ENCODE results near the gene HNRNPA3.
"Not testable (repeated sequence)": the region's sequence is repeated elsewhere in the genome, so short reads cannot be mapped to it uniquely, and the experiment has no call there.

The HNRNPA3 gene

DNA sequence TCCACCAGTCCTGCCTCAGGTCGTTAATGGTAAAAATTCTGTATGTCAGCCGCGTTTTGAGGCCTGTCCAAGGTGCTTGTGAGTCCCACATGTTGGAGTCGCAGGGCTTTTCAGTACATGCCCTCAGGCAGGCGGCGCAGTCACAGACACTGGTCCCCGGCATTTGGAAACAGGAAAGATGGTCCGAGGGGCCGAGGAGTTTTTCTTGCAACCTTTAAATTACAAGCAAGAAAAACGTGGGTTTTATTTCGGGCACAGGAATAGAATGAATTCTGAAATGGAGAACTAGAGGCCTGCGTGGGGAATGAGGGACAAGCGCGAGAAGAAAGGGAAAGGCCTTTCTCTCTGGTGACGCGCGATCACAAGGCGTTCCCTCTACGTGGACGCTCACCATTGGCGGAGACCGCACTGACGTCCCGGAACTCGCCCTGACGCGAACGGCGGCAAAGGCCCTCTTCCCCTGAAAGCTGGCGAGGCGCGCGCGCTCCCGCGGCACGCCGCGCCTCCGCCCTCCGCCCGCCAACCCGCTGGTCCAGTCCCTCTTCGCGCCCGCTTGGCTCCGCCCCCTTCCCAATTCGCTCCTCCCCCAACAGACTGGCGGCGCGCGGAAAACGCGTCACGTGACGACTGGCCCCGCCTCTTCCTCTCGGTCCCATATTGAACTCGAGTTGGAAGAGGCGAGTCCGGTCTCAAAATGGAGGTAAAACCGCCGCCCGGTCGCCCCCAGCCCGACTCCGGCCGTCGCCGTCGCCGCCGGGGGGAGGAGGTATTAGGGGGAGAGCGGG lies at the start of gene HNRNPA3:
Gene HNRNPA3, plus strand, starts transcription at position 689 of the 785 bp plus-strand sequence. Its CDS starts 6 bp downstream, at position 695.
- peak; percentile 87 to 88 for ATAC-seq

DNA sequence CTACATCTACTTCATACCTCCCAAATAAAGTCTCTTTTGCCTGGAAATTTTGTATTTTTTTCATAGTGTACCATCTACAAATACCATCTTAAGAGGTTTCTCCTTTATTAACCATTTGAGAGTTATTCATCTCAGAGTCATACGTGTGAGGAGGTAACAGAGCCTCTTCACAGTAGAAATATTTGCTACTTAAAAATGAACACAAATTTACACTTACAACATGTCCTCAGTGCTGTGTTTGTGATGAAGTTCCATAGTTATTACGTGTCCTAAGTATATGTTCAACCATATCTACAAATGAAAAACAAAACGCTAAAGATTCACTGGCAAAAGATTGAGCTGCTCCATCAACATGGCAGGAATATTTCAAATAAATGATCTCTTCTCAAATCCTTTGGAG lies 48.5 kb upstream of the HNRNPA3 start:
- no peak for ATAC-seq

DNA sequence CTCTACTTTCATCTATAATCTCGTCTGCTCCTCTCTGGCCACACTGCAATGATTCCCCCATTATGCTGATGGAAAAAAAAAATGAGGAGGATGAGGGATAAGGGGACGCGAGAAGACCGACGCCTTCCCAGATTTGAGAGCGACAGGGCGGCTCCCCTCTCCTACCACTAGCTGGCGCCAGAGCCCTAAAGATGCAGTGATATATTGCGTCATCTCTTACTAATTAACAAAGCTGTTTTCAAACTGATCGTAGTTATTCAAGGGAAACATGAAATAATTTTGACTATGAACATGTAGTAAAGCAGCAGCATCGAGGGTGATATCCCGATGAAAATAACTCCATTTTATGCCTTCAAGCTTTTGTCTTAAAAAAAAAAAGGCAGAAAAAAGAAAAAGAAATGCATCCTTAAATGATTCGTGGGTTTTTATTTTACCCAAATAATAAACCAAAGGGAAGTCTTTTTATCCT lies 48.0 kb upstream of the HNRNPA3 start:
- ATAC-seq = peak; percentile 48 to 61

DNA sequence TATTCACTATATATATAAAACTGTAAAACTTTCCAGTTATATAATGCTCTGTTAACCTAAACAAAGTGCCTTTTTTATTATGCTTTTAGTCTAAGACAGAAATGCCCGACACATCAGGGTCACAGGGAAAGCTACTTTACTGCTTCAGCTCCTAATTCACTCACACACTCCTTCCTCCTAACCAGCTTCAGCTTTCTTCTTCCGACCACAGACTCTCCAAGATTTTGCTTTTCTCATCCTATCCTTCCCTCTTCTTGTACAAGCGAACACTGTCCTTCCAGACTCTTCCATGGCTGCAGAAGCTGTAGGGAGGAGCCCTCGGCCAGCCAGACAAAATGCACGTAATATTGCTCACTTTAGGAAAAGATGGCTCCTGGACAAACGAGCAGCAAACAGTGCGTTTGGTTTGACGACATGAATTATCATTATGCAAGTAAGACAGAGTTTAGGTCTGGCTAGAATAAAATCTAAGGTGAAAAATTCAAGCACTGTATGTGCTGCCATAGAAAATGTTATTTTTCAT lies 47.5 kb upstream of the HNRNPA3 start:
- ATAC-seq = no peak

DNA sequence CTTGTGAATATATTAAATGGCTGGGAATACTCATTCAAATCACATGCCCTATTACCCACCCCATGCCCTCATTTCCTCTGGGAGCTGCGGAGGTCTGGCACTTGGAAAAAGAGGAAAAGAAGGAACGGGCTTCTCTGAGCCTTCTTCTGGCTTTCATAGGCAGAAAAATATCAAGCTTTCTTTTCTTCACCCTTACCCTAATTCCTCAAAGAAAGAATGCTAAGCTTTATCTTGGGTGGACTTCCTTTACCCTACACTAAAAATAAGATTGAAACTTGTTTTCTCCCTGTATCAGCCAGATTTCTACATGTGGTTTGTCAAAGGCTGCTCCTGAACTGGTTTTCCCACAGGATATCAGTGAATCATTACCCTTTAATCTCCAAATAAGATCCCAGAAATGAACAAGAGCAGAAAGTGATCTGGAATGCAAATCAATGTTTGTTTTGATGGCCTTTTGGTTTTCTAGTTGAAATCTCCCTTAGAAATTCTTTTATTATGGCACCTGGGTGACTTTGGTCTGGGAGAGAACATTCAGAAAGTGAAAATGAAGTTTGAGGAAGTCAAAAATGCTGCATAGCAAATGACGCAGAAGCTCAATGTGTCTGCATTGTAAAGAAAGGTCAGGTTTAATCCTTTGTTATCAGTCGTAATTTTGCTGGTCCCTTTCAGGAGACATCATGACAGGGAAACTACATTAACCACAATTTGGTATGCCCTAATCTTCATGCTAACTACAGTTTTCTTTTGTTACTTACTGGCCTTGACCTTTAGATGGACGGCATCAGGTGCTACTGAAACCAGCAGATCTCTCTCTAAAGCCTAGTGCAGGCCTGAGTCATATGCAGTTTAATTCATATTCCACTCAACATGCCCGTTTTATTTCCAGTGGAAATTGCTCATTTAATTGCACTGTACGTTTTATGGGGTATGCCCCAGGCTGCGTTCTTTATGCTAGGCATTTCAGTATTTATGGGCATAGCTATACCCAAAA lies 46.6 kb upstream of the HNRNPA3 start:
- peak; percentile 73 to 79 for ATAC-seq

DNA sequence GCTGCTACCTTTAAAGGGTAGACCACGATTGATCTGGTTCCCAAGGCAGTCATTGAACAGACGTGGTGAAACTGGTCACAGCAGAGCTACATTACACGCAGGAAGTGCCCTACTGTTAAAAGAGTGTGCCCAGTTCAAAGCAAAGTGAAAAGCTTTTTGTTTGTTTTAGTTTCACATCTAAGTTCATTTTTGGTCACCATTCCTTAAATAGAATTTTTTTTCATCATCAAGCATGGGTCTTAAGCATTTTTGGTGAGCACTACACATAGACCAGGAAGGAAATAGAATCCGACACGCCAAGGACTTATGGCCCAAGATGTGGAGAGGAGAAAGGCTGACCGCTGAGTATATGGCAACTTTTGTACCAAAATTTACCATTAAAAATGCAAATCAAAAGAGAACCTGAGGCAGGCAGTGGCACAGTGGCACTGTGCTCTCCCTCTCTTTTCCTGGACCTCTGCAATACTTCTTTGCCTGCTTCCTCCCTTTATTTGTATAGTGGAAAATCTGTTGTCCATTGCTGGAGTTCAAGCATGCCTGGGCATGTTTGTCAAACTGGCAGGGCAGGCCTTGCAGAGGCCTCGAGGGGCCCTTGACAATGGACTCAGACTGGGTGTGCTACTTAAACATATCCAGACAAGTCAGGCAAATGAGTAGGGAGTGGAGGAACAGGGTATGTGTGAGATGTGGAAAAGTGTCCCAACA lies 42.6 kb upstream of the HNRNPA3 start:
- no peak for ATAC-seq

DNA sequence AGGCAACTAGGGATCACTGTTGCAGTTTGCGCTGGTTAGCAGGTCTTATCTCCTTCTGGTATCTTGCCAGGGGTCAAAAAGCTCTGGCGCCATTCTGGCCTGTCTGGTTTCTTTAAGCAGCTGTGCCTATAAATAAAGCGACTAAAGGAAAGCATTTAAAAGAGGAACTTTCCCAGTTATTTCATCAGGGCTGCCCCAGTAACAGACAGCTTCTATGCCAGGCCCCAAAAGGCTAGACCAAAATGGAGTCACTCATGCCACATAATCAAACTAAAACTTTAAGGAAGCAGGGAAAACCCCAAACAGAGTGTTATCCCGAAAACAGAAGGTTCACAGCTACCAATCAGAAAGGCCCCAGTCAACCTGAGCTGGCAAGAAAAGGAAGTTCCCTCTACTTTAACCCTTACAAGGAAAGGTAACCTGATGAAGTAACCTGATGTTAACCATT lies 41.2 kb upstream of the HNRNPA3 start:
- peak in 1 of 2 donors; percentile 25 for ATAC-seq

DNA sequence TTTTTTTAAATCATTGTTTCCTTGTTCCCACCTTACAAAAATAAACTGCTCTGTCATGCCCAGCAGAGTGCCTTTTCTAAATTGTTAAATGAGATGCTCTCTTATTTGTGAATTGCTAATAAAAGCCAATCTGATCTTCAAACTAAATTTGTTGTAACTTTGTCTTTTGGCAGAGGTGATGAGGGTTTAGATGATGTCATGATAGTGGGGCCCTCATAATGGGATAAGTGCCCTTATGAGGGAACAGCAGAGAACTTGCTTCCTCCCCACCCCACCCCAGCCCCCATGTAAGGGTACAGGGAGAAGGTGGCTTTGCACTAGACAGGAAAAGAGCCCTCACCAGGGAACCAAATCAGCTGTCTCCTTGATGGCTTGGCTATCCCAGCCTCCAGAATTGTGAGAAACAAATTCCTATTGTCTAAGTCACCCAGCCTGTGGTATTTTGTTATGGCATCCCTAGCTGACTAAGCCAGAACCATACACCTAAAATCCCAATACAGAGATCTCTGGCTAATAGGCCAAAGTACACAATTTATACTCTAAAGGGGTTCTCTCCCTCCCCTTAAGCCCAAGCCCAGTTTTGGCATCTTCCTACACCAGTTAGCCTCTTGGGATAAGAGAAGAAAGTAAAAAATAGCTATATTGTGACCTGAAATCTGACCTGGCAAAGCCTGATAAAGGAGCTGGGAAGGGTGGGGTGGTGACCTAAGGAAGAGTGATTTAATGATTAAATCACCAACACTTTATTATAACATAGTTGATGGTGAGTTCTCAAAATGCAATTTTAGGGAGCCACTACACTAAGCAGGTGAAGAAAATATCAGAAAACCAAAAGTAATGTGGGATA lies 40.3 kb upstream of the HNRNPA3 start:
- no peak for ATAC-seq

DNA sequence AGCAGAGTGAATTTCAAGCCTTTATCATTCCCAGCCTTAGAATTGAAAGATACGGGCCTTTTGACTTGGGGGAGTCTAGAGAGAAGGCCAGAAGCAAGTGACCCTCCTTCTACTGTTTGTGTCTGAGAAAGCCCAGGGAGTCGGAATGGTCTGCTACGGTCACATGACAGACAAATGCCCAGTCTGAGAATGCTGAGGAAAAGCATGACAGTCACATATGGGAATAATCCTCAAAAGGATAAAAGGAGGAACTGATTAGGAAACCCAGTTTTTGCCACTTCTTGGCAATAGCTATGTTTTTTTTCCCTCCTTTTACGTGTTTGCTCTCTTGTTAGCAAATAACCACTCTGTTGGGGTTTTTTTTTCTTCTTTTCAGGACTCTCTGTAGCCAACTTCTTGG lies 38.1 kb upstream of the HNRNPA3 start:
- no peak for ATAC-seq

DNA sequence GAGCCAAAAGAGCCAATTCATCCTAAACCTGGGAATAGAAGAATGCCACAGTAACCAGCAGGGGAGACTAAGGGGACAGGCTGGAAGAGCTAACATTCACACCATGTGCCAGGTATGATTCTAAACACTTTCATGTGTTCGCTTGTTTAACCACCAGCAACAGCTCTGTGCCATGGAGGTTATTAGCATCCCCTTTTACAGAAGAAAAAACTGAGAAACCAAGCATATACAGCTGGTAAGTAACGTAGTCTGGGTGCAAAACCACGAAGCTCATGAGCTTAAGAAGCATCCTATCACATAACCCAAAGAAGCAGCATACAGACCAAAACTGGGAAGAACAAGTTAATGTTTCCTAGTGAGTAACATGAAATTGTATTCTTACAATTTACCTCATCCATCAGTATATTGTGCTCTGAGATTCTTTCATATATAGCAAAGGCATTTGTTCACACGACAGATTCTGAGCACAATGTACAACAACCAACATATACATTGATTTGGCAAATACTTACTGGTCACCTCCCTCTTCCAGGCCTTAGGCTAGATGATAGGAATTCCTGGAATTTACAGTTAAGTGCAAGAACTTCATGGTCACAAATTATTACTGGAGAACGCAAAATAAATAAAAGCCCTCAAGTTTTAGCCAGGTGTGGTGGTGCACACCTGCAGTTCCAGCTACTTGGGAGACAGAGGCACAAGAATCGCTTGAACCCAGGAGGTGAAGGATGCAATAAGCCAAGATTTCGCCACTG lies 36.5 kb upstream of the HNRNPA3 start:
- no peak for ATAC-seq

DNA sequence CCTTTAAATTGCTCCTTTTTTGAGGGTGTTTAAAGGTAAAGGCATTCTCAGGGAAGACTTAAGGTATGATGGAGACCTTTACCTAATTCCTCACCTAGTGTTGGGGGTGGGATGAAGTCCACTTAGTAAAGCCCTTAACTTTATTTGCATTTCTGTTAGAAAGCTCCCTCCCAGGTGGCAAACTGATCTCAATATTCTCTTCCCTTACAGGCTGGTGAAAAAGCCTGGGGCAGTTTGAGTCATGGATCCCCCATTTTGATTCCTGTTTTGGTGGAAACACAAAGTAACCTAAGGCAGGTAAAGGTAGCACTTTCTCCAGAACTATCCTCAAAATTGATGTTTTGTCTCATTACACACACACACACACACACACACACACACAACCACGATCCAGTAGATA lies 33.8 kb upstream of the HNRNPA3 start:
- no peak for ATAC-seq

DNA sequence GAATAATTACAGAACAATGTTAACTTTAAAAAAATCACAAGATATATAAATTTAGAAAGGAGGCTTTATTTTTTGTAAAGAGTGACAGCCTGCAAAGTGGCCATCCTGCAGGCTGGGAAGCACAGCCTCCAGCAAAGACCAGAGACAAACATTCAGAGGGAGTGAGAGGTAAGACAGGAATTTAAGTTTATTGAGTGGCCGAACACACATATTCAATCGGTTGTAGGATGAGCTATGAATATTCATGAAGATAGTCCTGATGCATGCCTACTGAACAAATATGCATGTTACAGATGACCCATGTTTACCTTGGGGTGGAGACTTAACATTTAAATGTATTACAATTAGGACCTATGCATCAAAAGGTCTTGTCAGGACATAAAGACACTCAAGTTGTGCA lies 33.4 kb upstream of the HNRNPA3 start:
- no peak for ATAC-seq

DNA sequence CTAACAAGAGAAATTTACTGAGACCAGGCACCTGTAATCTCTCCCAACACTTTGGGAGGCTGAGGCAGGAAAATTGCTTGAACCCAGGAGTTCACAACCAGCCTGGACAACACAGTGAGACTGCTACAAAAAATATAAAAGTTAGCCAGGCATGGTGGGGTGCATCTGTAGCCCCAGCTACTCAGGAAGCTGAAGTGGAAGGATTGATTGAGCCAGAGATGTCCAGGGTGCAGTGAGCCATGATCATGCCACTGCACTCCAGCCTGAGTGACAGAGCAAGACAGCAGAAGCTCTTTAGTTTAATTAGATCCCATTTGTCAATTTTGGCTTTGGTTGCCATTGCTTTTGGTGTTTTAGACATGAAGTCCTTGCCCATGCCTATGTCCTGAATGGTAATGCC lies 32.9 kb upstream of the HNRNPA3 start:
- not testable (repeated sequence) for ATAC-seq

DNA sequence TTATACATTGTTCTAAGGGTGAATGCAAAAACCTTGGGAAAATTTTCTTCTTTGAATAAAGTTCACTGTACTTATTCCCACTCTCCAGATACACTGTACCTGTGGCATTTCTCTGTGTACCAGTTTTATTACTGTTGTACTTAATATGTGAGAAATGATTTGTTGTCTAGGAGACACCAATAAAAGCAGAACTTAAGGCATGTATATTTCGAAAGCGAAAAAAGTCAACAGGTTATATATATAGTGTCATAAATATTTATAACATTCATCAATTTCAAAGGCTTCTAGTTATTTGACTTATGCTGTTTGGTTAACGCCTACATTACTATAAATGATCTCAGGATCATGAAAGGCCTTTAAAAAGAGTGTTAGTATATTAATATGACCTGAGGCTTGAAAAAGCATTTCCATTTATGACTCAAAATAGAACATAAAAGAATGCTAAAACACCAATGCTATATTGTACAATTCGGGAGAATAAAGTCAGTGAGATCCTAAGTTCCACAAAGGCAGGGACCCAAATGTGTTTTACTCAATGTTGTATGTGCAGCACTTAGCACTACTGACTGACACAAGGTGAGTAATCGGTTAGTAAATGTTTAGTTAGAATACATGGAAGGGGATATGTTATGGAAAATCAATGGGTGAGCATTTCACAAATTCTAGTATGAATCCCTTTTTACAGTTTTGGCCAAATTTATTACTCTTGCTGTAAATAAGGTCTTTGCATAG lies 32.2 kb upstream of the HNRNPA3 start:
- ATAC-seq = no peak

DNA sequence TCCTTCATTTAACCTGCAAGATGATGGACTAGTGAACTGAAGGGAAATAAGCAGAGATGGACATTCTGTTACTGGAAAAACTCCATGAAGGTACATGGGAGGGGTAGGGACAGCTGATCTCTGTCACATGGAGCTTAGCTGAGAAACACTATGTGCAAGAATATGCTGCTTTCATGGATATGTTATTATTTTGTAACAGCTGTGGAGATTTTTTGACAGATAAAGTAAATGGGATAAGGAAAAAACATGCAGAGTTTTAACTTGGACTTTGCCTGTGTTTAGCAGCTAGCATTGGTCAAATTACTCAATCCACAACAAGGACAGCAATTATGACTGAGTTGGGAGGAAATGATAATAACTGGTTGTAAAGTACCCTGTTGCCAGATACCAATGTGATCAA lies 28.7 kb upstream of the HNRNPA3 start:
- no peak for ATAC-seq

DNA sequence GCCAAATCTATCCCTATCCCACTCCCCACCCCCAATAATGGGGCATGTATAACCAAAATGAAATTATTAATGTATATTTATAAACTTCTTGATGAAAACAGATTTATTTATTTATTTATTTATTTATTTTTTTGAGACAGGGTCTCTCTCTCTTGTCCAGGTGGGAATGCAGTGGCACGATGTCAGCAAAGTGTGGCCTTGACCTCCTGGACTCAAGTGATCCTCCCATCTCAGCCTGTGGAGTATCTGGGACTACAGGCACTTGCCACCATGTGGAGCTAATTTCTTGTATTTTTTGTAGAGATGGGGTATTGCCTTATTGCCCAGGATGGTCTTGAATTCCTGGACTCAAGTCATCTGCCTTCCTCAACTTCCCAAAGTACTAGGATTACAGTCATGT lies 28.0 kb upstream of the HNRNPA3 start:
- ATAC-seq = no peak

DNA sequence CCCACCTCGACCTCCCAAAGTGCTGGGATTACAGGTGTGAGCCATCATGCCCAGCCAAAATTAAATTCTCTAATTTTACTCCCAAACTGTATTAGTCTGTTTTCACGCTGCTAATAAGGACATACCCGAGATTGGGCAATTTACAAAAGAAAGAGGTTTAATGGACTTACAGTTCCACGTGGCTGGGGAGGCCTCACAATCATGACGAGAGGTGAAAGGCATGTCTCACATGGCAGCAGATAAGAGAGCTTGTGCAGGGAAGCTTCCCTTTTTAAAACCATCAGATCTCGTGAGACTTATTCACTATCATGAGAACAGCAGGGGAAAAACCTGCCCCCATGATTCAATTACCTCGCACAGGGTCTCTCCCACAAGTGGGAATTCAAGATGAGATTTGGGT lies 26.6 kb upstream of the HNRNPA3 start:
- ATAC-seq = not testable (repeated sequence)

DNA sequence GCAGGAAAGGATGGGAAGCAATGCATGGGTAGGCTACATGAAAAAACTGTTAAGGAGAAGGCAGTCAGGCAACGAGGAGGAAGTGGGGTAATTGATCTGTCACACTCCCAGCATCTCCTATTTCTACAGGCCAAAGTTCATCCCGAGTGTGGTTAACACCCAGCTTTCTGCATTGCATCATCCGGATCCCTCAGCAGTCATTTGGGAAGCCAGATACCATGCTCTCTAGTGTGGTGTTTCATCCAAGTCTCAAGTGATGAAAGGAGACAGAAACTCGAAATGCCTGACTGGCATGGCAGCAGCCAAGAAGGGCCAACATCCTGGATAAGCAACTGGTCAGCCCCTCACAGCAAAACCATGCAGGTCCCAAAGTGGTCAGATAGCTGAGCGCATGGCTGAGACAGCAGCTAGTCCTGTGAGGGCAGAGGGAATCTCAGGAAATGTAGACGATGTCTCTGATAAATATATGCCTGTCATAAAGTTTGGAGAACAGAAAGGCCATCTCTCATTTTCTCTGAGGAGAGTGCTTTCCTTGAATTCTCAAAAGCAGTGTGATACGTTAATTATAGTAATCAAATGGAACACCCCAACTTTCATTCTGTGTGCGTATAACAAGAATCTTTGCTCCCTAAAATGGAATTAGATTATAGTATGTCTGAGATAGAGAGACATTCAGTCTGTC lies 24.8 kb upstream of the HNRNPA3 start:
- ATAC-seq = no peak

All from activated CD4-positive, CD25-positive, alpha-beta regulatory T cell treated with anti-CD3 and anti-CD28 coated beads, Interleukin-2, amount 50 U/mL, for 24 hours (primary cell).